Stimulated activated CD8-positive, alpha-beta memory T cell treated with anti-CD3 and anti-CD28 coated beads, Interleukin-7, amount 100 ng/mL, for 4 hours (primary cell): ENCODE measurements around the gene TMBIM1.

ENCODE experiments used
- DNase-seq, 2 donors: peaks; one replicate each; pipeline ENCODE4 v3.0.0-alpha.2; 2020; ENCODE audit warnings: low read depth in 2 of 2

Gene TMBIM1, protein sequence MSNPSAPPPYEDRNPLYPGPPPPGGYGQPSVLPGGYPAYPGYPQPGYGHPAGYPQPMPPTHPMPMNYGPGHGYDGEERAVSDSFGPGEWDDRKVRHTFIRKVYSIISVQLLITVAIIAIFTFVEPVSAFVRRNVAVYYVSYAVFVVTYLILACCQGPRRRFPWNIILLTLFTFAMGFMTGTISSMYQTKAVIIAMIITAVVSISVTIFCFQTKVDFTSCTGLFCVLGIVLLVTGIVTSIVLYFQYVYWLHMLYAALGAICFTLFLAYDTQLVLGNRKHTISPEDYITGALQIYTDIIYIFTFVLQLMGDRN

DNA sequence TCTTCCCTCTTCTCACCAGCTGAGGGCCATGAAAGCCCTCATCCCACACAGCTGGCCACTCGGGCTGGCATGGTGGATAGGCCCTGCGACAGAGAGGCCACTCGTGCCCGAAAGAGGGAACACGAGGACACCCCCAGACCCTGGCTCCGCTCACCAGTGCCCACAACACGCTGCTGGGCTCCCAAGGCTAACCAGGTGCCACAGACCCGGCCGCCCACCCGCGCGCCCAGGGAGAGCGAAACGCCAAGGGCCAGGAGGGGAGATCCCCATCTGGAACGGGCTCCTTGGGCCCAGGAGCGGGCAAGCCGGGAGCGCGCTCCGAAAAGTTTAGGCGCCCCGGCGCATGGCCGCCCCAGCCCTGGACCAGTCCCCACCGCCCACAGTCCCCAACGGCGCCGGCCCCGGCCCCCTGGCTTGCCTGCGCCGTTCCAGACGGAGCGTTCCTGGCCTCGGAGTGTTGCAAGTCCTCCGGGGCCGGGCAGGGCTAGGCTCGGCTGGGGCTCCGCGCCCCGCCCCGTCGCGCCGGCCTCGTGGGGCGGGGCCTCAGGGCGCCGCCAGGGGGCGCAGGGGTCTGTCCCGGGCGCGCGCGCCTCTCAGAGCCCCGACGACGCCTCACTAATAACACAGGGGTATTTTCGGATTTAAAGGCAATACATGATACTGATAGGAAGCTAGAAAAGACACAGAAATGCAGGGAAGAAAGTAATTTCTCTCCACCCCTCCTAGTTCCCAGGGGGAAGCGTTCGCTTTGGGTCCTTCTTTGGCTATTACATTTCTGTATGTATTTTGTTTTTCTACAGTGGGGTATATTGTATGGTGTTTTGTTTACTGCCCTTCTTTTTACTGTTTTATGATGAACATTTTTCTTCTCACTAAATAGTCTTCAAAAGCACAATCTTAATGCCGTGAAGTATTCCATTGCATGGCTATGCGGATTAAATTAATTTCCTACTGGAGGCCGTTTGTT lies at the start of gene TMBIM1:
Gene TMBIM1, minus strand, starts transcription at position 456 of the 967 bp plus-strand sequence. CDS start 10,362 bp downstream, outside the sequence.
- peak; percentile 39 to 70 for DNase-seq

DNA sequence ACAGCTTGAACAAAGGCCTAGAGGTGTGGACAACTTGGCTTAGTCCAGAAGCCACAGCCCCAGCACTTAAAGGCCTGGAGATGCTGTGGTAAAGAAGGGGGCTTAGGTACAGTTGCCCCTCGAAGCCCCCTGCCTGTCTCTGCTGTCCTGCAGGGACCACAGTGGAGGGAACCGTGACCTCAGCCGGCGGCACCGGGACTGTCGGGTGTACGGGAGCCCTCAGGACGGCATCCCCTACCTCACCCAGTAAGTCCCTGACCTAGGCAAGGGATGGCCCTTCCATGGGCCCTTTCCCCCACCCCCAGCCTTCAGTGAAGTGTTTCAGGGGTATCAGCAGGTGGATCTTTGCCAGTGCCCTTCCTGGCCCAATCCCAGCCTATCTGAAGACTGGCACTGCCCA lies 49.1 kb upstream of the TMBIM1 start:
- DNase-seq, result no peak

DNA sequence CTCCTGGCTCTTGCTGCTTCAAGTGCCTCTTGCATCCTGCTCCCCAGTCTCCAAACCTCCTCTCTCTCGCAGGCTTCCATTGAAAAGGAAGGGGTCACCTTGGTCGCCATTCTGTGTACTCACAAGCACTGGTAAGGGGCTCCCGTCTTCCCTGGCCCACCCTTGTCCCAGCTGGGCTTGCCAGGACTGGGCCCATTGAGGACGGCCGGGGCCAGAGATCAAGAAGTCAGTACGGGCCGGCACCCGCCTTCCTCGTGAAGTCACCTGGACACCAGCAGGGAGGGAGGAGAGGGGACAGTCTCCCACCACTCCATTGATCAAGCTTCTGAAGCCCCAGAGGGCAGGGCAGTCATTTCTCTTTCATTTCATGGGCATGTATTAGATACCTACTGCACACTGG lies 48.4 kb upstream of the TMBIM1 start:
- no peak for DNase-seq

DNA sequence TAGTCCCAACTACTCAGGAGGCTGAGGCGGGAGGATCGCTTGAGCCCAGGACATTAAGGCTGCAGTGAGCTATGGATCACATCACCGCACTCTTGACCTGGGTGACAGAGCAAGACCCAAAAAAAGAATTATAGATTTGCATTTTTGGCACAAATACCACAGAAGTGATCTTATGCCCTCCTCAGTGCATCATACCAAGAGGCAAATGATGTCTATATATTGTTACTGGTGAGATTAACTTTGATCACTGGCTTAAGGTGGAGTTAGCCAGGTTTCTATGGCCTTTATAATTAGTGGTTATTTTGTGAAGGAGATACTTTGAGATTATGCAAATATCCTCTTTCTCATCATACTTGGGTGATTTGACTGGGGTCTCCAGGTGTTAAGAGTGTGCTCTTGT lies 42.2 kb upstream of the TMBIM1 start:
- DNase-seq, result no peak

DNA sequence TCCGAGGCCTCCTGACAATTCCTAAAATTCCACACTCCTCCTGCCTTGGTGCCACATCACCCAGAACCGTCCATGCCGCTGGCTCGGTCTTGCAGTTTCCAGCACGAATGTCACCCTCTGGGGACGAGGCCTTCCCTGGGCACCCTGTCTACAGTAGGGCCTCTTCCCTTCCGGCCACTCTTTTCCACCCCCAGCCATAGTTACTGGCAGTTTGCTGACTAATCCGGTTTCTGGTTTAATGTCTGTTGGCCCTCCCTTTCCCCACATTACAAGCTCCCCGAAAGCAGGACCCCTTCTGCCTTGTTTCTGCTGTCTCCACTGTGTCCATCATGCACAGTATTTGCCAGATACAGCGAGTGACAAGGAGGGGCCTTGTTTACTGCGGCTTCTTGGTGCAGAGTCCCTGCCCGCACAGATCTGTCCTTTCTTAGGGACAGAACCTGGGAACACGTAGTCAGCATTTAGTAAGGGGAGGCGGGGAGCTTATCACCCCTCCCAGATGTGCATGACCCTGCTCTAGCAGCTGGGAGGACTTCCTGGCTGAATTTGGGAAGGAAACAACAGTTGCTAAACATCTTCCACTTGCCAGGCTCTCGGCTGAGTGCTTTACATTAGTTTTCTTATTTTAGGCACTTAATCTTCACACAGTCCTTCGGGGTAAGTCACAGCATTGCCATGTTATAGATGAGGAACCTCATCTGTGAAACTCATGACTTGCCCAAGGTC lies 40.8 kb upstream of the TMBIM1 start:
- DNase-seq, result no peak

DNA sequence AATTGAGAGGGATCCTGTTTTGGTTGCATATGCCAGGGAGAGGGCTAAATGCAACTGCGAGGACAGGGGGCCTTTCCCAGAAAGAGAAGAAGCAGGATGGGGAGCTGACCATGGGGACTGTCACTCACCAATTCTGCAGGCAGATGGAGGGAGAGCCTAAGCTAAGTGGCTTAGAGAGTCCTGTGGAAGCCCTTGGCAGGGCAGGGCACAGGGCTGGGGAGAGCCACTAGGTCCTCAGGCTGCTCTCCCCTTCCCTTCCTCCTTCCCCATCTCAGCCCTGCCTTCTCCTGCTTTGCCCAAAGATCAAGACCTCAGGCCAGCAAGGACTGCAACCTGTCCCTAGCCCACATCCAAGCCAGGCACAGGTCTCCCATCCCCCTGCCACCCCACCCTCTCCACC lies 40.0 kb upstream of the TMBIM1 start:
- DNase-seq, result no peak

DNA sequence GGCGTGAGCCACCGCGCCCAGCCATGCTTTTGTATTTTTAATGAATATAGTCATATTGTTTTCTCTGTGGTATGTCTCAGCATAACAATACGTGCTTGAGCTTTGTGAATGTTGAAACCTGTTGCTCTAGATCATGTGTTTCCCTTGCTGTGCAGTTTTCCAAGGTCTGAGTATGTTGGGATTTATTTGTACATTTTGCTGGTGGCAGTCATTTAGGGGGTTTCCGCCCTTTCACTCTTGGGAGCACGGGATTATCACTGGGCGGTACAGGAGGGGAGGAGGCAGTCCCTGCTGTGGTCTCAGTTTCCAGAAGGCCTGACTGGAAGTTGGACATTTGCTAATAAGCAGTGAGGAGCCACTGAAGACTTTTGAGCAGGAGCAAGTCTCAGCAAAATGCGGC lies 39.4 kb upstream of the TMBIM1 start:
- DNase-seq, result no peak

DNA sequence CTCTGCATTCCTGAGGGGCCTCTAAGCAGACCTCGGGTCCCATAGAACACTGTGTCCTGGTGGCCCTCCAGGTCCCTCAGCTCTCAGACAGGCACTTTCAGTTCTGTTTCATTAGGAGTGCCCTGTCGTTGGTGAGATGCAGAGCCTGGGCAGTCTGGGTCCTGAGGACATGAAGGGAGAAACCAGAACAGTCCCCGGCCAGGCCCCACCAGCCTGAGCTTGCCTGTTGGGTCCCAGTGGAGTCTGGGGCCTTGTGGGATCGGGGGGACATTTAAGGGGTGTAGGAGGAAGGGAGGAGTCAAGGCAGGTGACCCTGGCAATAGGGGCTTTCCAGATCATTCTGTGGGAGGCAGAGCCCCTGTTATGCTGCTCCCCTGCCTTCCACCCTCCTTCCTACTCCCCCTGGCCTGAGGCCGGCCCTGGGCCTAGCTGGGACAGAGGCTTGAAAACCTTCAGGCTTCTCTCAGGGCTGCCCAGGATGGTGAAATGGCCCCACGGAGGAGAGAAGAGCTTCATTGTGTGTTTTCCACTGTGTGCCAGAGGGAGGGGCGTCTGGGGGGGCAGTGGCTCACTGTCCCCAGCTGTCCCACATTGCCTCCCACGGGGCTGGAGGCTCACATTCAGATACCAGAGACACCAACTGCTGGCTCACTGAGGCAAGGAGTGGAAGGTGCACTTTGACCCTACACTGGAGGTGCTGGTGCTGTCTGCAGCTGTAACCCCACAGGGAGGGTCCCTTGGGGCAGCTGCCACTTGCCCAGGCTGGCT lies 37.7 kb upstream of the TMBIM1 start:
- no peak for DNase-seq

DNA sequence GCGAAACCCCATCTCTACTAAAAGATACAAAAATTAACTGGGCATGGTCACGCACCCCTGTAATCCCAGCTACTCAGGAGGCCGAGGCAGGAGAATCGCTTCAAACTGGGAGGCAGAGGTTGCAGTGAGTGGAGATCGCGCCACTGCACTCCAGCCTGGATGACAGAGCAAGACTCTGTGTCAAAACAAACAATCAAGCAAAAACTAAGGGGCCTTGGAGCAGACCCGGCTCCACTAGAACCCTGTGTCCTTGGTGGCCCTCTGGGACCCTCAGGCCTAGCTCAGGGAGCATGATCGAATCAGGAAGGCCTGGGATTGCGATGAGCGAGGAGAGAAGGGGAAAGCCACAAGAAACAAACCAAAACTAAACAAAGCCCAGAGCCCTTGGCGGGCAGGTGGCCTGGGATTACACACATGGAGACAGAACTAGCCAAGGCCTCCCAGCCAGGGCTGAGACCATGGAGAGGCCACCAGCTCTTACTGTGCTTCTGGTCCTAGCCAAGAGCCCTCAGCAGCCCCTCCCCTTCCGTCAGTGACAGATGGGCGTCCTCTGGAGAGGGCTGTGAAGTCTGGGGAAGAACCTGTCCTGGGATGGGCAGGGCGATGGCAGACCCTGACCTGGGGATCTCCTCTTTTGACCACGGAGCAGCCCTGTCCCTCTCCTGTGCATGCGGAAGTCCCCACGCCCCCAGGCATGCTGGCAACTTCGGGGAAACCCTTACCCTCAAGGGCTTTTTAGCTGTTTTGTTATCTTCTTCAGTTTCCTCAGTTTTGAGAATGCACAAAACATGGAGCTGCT lies 36.9 kb upstream of the TMBIM1 start:
- DNase-seq, result no peak

DNA sequence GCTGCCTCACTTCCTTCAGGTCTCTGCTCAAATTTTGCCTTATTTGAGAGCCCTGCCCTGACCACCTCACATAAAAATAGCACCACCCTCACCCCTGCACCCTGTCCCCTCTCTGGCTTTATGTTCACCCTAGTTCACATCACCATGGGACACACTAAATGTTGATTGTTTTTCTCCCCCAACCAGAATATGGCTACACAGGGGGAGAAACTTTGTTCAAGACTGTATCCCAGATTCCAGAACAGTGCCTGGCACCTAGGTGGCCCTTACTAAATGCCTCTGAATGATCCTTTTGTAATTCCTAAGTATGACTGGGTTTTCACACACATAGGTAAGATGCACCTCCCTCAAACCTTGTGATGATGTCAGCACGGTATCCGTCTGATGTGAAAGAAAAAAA lies 36.0 kb upstream of the TMBIM1 start:
- DNase-seq, result no peak

DNA sequence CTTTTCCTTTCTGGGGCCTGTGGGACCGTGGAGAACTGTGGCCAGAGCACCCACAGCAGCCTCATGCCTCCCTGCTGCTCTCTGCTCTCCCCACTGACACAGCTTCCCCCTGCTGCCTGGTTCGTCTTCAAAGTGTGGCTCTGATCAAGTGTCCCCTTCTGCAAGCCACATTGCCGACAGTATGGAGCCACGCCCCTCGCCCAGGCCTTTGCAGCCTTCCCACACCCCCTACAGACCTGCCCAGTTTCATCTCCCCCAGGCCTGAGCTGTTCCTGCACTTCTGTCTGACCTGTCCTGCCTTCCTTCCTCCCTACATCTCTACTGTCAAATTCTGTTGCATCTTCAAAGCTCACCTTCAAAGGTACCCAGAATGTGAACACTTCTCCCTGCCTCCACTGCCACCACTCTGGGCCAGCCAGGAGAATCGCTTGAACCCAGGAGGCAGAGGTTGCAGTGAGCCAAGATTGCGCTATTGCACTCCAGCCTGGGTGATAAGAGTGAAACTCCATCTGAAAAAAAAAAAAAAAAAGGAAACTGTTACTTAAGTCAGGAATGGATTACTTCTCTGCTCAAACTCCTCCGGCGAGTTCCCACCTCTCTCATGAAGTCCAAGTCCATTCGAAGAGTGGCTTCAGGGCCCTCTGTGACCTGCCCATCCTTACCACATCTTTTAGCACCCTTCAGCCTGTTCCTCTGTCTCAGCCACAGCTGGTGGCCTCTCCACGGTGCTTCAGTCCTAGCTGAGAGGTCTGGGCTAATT lies 35.3 kb upstream of the TMBIM1 start:
- DNase-seq, result no peak

DNA sequence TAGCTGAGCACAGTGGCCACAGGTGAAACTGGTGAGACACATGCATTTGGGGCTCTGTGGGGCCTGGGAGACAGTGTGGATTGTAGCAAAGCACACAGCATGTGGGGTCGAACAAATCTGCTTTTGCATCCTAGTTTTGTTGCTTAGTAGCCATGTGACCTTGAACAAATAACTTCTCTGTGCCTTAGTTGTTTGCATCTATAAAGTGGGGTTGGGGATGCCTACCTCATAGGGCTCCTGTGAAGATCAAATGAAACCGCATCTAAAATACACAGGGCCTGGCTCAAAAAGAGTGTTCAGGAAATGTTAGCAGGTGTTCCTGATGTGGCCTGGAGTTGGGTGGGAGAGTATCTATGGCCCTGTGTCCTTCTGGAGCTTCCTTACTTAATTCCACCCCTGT lies 34.0 kb upstream of the TMBIM1 start:
- DNase-seq, result no peak

DNA sequence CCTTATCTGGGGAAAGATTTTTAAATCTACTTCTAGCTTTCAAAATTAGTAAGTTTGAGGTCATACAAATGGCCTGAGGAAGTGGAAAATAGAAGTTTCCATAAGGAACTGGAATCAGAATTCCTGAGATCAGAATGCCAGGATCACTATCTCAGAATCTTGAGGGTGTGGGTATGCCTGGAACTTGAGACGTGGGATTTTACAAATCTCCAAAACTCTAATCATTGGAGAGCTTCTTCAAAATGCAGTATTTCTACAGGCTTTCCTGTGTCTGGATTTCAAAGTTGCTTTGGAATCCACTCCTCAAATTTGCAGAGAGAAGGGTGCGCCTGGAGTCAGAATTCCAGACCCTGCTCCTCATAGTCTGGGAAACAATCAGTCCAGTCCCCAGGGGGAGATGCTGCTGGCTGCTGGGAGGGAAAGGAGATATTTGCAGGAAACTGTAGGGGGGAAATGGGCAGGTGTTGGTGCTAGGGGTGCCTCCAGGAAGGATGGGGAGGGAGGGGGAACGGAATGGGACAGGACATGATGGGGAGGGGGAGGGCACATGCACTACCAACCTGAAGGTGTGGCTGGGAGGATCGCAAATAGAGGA lies 33.4 kb upstream of the TMBIM1 start:
- DNase-seq, result no peak

DNA sequence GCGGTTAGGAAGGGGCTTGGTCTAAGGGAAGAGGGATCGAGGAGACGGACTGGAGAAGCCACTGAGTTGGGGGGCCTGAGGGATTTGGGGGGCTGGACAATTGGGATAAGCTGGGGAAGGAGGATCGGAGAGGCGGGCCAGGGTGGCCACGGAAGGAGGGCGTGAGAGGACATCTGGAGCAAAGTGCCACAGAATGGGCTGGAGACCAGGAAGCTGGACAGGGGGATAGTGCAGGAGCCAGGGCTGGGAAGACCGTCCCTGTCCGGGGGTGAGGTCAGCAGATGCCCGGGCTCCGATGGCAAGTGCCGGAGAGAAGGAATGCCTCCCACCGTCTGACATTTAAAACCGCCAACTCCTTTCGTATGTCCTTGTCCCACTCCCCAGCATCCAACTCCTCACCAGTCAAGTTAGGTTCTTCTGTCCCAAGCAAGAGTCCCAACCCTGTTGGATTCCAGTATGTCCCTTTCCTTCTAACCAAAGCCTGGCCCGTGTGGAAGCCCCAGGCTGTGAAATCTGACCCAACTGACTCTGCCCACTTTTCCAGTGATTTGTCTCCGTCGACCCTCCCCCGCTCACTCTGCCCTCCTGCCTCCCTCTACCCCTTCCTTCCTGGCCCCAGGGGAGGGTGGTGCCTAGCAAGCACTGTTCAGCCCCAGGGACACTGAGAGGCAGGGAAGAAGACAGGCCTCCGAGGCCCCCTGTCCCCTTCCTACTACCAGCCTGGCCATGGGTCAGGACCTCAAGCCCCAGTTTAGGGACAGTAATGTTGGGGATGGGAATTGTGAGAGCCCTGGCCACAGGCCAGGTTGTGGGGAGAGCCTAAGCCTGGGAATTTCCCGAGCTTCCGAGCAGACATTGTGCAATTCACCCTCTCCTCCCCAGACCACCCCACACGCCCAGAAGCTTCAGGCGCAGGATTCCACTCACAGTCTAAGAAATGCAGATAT lies 31.5 kb upstream of the TMBIM1 start:
- DNase-seq, result no peak

DNA sequence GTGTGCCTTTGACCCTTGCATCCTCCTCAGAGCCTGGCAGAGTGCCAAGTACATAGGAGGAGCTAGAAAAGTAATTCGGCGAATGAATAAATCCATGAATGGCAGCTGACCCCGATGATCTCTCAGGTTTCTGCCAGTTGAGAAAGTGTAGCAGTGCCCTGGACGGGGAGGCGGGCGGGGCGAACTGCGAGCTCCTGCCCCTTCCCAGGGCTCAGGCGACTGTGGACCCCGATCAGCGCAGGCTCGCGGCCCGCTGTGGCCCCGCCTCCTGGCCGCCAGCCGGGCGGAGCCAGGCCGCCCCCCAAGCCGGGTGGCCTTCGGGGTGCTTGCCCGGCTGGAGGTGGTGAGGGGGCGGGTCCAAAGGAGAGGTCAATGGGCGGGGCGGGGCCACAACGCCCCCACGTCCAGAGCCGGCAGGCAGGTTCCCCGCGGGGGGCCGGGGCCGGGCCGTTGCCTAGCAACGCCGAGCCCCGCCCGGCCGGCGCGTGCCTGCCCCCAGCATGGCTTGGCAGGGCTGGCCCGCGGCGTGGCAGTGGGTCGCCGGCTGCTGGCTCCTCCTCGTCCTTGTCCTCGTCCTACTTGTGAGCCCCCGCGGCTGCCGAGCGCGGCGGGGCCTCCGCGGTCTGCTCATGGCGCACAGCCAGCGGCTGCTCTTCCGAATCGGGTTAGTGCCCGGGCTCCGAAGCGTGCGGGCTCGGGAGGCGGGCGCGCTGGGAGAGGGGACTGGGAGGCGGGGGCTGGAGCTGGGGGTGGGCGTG lies 30.6 kb upstream of the TMBIM1 start:
- DNase-seq, result peak; percentile 2 to 53

DNA sequence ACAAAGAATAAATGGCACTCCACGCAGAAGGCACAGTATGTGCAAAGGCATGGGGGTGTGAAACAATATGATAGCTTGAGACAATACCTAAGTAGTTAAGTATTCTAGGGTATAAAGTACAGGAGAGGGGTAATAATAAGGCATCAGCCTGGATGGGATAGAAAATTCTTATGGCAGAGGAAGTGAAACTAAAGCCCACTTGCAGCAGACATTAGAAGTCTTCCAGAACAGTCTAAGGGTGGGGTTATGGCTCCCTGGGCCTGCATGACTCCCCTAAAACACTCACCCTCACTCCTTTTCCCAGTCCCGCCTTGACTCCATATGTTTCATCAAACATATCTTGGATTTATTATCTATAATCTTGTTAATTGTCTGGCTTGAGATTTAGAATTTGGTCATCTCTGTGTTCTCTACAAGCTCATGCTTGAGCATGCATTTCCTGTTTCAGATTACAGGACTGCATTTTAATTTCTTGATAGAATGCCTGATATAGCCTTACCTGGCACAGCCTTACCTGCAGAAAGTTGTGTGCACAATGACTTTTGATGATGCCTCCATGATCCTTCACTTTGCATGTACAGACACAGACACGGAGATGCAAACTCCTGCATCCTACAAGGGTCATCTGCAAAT lies 28.5 kb upstream of the TMBIM1 start:
- no peak for DNase-seq

DNA sequence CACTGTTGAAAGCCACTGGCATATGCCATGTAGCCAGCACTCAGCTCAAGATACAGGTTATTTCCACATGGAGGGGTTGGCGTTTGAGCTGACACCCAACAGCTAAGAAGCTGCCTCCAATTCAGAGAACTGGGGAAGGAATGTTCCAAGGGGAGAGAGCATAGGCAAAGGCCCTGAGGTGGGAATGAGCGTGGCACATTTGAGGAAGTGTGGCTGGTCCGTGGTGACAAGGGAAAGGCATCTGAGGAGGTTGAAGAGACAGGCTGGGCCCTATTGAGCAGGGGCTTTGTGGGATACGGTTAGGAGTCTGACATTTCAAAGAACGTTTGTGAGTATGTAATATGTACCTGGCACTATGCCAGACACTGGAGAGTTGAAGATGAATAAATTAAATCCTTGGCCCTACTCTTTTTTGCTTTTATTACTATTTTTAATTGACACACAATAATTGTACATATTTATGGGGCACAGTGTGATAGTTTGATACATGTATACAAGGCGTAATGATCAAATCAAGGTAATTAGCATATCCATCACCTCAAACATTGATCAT lies 27.6 kb upstream of the TMBIM1 start:
- DNase-seq, result no peak
